Stomach (tissue), 9 donors: ENCODE results near the gene FNBP1. TPM values are rescaled to one million over a fixed set of nuclear protein-coding genes. Genes with fewer than 3 reads are reported as not detected.
"Not testable (repeated sequence)": the region's sequence is repeated elsewhere in the genome, so short reads cannot be mapped to it uniquely, and the experiment has no call there.

Source experiments
- DNase-seq, 2 donors: peaks; one replicate each; pipeline versions ENCODE4 v3.0.0 to v3.0.0-alpha.2; 2013 to 2019
- H3K27ac ChIP-seq, 5 donors: fragments of 200-600 bp in 4 of 5; sonication (generic) in 4 of 5; one replicate each; pipeline ENCODE4 v1.5.1; 2013 to 2019; ENCODE audit warnings: mild to moderate bottlenecking in 1 of 5, moderate library complexity in 1 of 5
- H3K27me3 ChIP-seq, 3 donors: fragments of 200-600 bp; sonication (generic); one replicate each; pipeline ENCODE4 v1.5.1; 2017 to 2019; ENCODE audit warnings: mixed run types in 1 of 3
- H3K36me3 ChIP-seq, 4 donors: fragments of 200-600 bp; sonication (generic); 1 replicate in 3 of 4; 2 replicates in 1 of 4; pipeline ENCODE4 v1.5.1; 2016 to 2019
- H3K4me1 ChIP-seq, 4 donors: fragments of 200-600 bp; sonication (generic); one replicate each; pipeline ENCODE4 v1.5.1; 2016 to 2019
- H3K4me3 ChIP-seq, 4 donors: fragments of 200-600 bp; sonication (generic) in 3 of 4; one replicate each; pipeline ENCODE4 v1.5.1; 2016 to 2019; ENCODE audit warnings: mild to moderate bottlenecking in 1 of 4
- H3K9me3 ChIP-seq, 4 donors: fragments of 200-600 bp; sonication (generic); one replicate each; pipeline ENCODE4 v1.5.1; 2016 to 2019
- EP300 ChIP-seq: sonication (generic); formaldehyde crosslinking; IDR thresholded peaks from one replicate; pipeline ENCODE4 v1.6.1; 2017; ENCODE audit warnings: antibody characterized with exemption
- POLR2A ChIP-seq, 4 donors: fragments of 450-650 bp; IDR thresholded peaks; one replicate each; pipeline ENCODE4 v1.6.1; 2016; ENCODE audit warnings: antibody characterized with exemption in 4 of 4, control low read depth in 2 of 4, mild to moderate bottlenecking in 1 of 4, moderate library complexity in 1 of 4
- POLR2AphosphoS5 ChIP-seq, 3 donors: sonication (generic); formaldehyde crosslinking; IDR thresholded peaks; one replicate each; pipeline ENCODE4 v1.6.1; 2016; ENCODE audit warnings: antibody characterized with exemption in 3 of 3
- WGBS, 5 donors: extraction: QIAGEN DNeasy Blood & Tissue Kit in 3 of 5; methylation state at CpG; one replicate each; pipeline versions ENCODE4 v1.1.5 to v1.1.7; 2013 to 2018; 5-methylcytosine and 5-hydroxymethylcytosine counted together
- intact Hi-C: fragments of 100-400 bp; cut with DNase I; formaldehyde crosslinking; loops from one replicate; pipeline ENCODE4 v1.15.1; 2023; ENCODE audit warnings: low total_unique reads
- polyA plus RNA-seq, 3 donors: library from polyadenylated mRNA; stranded (reverse); fragments of 200-250 nt; gene quantifications; one replicate each; pipeline ENCODE4 v1.2.3, GENCODE V29; 2013
- total RNA-seq, 5 donors: library from RNA; depleted of rRNA; stranded (reverse); fragments of >200 nt; gene quantifications; one replicate each; pipeline versions ENCODE4 v1.1.0 to v1.2.3, GENCODE V29; 2014 to 2016
- TF ChIP-seq, protein P1 (sequence below), 7 experiments: fragments of 450-650 bp in 4 of 7; fragments of 200-600 bp in 3 of 7; sonication (generic) in 3 of 7; IDR thresholded peaks; one replicate each; pipeline ENCODE4 v1.5.1; 2016 to 2019; ENCODE audit warnings: antibody characterized with exemption in 7 of 7, control low read depth in 2 of 7, mild to moderate bottlenecking in 1 of 7
- donor health status: healthy with polysubstance abuse.
- donor health status: Bipolar disorder and iron deficiency.
- donor health status: healthy.

The FNBP1 gene
- total and polyA plus RNA-seq, 8 donors = 9.0 to 129 (median 57.3) TPM

DNA sequence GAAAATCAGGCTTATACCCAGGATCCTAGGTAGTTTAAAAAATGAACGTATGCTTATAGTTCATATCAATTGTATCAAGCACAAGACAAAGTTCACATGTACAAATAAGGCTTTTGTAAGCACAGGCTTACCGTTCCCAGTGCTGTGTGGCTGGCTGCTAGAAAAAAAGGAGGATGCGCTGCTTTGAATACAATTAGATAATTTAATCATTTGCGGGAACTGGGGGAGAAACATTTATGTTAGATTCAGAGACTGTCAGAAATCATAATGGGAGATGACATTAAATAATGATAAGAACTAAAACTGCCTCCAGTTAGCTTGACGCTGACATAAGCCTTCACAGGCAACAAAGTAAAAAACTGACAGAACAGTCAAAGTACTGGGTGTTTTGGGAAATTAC, 93.2 kb downstream of the FNBP1 start:
- Histone ChIP-seq H3K9me3 (no peaks in the 10 kb centered on the region), H3K27me3 (no peaks in the 10 kb centered on the region), H3K4me3 (no peak overlapping the region), H3K27ac (peak overlapping the region in 3 of 5 donors; percentile 48 to 79 (median 75)), H3K4me1 (peaks cover 2 to 62% (median 27%) of the 10 kb centered on the region in 4 donors), H3K36me3 (peaks cover 0 to 26% (median 16%) of the 10 kb centered on the region in 4 donors)
- intact Hi-C loops = no loop called here
- no peak for DNase-seq
- 60 to 66% (median 66%) methylated on average over 5 of the region's 5 CpGs for WGBS, 5 donors
- TF ChIP-seq, protein P1, sequence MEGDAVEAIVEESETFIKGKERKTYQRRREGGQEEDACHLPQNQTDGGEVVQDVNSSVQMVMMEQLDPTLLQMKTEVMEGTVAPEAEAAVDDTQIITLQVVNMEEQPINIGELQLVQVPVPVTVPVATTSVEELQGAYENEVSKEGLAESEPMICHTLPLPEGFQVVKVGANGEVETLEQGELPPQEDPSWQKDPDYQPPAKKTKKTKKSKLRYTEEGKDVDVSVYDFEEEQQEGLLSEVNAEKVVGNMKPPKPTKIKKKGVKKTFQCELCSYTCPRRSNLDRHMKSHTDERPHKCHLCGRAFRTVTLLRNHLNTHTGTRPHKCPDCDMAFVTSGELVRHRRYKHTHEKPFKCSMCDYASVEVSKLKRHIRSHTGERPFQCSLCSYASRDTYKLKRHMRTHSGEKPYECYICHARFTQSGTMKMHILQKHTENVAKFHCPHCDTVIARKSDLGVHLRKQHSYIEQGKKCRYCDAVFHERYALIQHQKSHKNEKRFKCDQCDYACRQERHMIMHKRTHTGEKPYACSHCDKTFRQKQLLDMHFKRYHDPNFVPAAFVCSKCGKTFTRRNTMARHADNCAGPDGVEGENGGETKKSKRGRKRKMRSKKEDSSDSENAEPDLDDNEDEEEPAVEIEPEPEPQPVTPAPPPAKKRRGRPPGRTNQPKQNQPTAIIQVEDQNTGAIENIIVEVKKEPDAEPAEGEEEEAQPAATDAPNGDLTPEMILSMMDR (IDR thresholded peaks at IDR 0.05) = no peak
- TF ChIP-seq EP300 = no peak
- no peak for TF ChIP-seq POLR2A (IDR thresholded peaks at IDR 0.05)
- TF ChIP-seq POLR2AphosphoS5 (IDR thresholded peaks at IDR 0.05) = no peak

DNA sequence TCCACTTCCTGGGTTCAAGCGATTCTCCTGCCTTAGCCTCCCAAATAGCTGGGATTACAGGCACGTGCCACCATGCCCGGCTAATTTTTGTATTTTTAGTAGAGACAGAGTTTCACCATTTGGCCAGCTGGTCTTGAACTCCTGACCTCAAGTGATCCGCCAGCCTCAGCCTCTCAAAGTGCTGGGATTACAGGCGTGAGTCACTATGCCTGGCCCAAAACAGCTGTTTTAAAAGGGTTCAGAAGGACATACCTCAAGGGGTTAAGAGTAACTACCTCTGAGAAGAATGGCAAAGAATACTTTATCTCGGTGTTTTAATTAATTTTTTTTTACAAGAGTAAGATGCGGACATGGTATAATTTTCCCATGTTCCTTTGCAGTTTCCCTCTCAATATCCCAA, 94.4 kb downstream of the FNBP1 start:
- H3K4me3 ChIP-seq, H3K27me3 ChIP-seq, intact Hi-C loops, H3K9me3 ChIP-seq, DNase-seq: not testable (repeated sequence)
- peaks cover 0 to 67% (median 28%) of the 10 kb centered on the region in 4 donors for H3K4me1 ChIP-seq
- H3K27ac ChIP-seq = peak overlapping the region in 3 of 5 donors; percentile 31 to 79 (median 75)
- H3K36me3 ChIP-seq = peaks cover 0 to 26% (median 16%) of the 10 kb centered on the region in 4 donors
- WGBS, 5 donors = 65 to 81% (median 74%) methylated on average over 7 of the region's 7 CpGs

DNA sequence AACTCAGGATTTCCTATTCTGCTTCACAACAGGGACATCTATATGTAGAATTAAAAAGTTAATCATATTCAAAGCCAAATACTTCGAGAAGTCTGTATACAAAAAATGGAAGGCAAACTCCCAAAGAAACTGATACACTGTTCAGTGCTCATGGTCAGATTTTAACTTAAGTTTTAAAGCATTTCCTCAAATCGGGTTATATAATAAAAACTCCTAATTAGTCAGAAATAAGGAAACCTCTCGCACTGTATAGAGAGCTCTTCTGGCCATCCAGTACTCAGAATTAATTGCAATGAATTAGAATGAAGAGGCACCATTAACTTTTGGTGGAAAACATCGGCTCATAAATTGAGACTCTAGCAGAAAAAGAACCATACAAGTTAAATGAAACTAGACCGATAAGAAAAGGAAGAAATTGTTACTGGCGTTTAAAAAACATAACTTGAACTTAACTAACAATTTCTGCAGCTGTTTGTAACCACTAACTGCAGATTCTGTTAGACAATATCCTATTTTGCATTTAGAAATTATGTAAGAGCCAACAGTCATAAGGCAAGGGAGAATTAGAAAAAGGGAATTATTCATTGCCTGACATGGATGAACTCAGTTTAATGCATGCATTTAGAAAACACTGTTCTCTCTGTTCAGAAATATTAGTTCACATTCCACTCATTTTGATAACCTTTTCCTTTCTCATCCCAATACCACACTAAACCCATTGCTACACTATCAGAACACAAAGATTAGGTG, 96.6 kb downstream of the FNBP1 start:
- Histone ChIP-seq H3K27ac (peak overlapping the region in 4 of 5 donors; percentile 53 to 79 (median 76)), H3K27me3 (no peaks in the 10 kb centered on the region), H3K9me3 (peaks cover 0 to 9% (median 2%) of the 10 kb centered on the region in 4 donors), H3K4me1 (peaks cover 0 to 67% (median 28%) of the 10 kb centered on the region in 4 donors), H3K36me3 (peaks cover 0 to 28% (median 14%) of the 10 kb centered on the region in 4 donors), H3K4me3 (no peak overlapping the region)
- TF ChIP-seq, protein P1 (IDR thresholded peaks at IDR 0.05) = no peak
- TF ChIP-seq POLR2AphosphoS5 (IDR thresholded peaks at IDR 0.05) (no peak), POLR2A (IDR thresholded peaks at IDR 0.05) (no peak), EP300 (no peak)
- no peak for DNase-seq
- intact Hi-C loops = no loop called here
- 77 to 84% (median 82%) methylated on average over 6 of the region's 6 CpGs for WGBS, 5 donors

DNA sequence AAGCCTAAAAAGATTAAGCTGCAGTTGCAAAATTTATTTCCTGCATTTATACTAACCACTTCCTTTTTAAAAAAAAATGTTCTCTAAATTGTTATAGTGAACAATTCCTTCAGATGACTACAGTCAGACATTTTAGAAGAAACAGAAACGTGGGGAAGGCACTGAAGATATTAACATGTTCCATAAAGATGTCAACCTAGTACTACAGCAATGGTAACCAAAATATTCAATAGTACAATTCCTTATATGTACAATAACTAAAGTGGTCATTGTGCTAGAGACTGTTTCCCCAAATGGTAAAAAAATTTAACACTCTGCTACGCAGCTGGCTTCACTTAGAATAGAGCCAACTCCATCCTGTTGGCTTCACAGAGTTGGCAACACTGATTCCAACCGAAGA, 97.7 kb downstream of the FNBP1 start:
- WGBS, 5 donors = 44 to 63% (median 57%) methylated on average over 3 of the region's 3 CpGs
- no peak for TF ChIP-seq POLR2A (IDR thresholded peaks at IDR 0.05)
- peak in 1 of 3 donors; percentile 21 for TF ChIP-seq POLR2AphosphoS5 (IDR thresholded peaks at IDR 0.05)
- H3K4me1 ChIP-seq = peaks cover 0 to 63% (median 27%) of the 10 kb centered on the region in 4 donors
- H3K9me3 ChIP-seq = peaks cover 0 to 9% (median 2%) of the 10 kb centered on the region in 4 donors
- no peak overlapping the region for H3K4me3 ChIP-seq
- peak in 1 of 2 donors; percentile 35 for DNase-seq
- peaks cover 0 to 24% (median 15%) of the 10 kb centered on the region in 4 donors for H3K36me3 ChIP-seq
- H3K27me3 ChIP-seq = no peaks in the 10 kb centered on the region
- peak overlapping the region in 4 of 5 donors; percentile 53 to 79 (median 76) for H3K27ac ChIP-seq
- intact Hi-C loops = no loop called here

DNA sequence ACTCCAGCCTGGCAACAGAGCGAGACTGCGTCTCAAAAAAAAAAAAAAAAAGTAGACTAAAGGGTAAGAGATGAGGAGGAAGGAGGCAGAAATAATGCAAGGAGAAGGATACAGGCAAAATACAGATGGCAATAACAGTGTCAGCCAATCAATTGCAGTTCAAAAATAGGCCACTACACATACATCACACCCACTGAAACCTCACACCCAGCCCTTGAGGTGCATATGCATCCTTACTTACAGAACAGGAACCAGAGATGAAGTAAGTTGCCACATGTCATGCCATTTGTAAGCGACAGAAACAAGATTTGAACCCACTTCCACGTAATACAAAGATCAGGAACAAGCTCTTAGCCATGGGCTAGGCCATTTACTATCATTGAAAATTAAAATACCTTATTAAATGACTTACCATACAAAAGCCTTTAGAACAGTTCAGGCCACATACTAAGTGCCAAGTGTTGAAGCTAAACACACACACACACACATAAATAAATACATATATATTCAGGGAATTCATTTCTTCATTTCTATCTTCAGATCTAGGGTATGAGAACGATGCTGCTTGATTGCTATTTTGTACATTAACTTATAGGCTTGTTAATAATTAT, 98.4 kb downstream of the FNBP1 start:
- H3K9me3 ChIP-seq = peaks cover 0 to 9% (median 2%) of the 10 kb centered on the region in 4 donors
- 68 to 85% (median 80%) methylated on average over 5 of the region's 5 CpGs for WGBS, 5 donors
- no peak overlapping the region for H3K4me3 ChIP-seq
- peak in 1 of 2 donors; percentile 53 for DNase-seq
- TF ChIP-seq POLR2A (IDR thresholded peaks at IDR 0.05) = no peak
- TF ChIP-seq EP300 = no peak
- TF ChIP-seq, protein P1 (IDR thresholded peaks at IDR 0.05) = no peak
- TF ChIP-seq POLR2AphosphoS5 (IDR thresholded peaks at IDR 0.05) = no peak
- H3K27ac ChIP-seq = peak overlapping the region in 4 of 5 donors; percentile 53 to 79 (median 76)
- peaks cover 0 to 56% (median 23%) of the 10 kb centered on the region in 4 donors for H3K4me1 ChIP-seq
- no peaks in the 10 kb centered on the region for H3K27me3 ChIP-seq
- H3K36me3 ChIP-seq = peaks cover 0 to 24% (median 11%) of the 10 kb centered on the region in 4 donors
- intact Hi-C loops = no loop called here
